ENCODE data around the gene CRYBB1.

DNA sequence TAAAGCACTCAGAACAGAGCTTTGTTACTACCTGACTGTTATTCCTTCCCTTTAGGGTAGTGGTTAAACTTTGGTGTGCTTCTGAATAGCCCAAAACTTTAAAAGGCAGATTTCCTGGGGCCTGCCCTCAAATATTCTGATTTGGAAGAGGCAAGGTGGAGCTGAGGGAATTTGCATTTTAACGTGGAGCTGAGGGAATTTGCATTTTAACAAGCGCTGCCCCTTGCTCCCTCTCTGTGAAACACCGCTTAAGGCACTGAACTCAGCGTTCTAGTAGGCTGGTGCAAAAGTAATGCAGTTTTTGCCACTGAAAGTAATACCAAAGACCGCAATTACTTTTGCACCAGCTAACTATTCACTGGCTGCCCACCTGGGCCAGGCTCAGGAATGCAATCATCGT, 62.9 kb downstream of the CRYBB1 start:
- no peak for TF ChIP-seq CTCF (IDR thresholded peaks at IDR 0.05)
- no peak for TF ChIP-seq POLR2A (IDR thresholded peaks at IDR 0.05)
